Neuronal stem cell (in vitro differentiated cells): Measurements from ENCODE around the gene RIN2.
"Not testable (repeated sequence)": the region's sequence is repeated elsewhere in the genome, so short reads cannot be mapped to it uniquely, and the experiment has no call there.

Source experiments
- DNase-seq: peaks from one replicate; pipeline ENCODE4 v3.0.0-alpha.2; 2013; ENCODE audit warnings: low spot score
- H2AFZ ChIP-seq: one replicate; pipeline ENCODE4 v1.6.1; 2013; ENCODE audit warnings: mild to moderate bottlenecking, low read length, inconsistent platforms
- H2AK5ac ChIP-seq: 2 replicates; pipeline ENCODE4 v1.6.1; 2013; ENCODE audit warnings: low read depth, mild to moderate bottlenecking, inconsistent platforms, low read length, moderate library complexity, mixed read lengths
- H2BK120ac ChIP-seq: 2 replicates; pipeline ENCODE4 v1.6.1; 2013; ENCODE audit warnings: low read depth, mild to moderate bottlenecking, inconsistent platforms, low read length, moderate library complexity, mixed read lengths
- H2BK12ac ChIP-seq: one replicate; pipeline ENCODE4 v1.6.1; 2013; ENCODE audit warnings: low read length, inconsistent platforms
- H2BK15ac ChIP-seq: 2 replicates; pipeline ENCODE4 v1.6.1; 2013; ENCODE audit warnings: mild to moderate bottlenecking, low read length, inconsistent platforms, mixed read lengths
- H2BK5ac ChIP-seq: one replicate; pipeline ENCODE4 v1.6.1; 2013; ENCODE audit warnings: inconsistent platforms, mild to moderate bottlenecking, low read length, moderate library complexity
- H3K14ac ChIP-seq: one replicate; pipeline ENCODE4 v1.6.1; 2013; ENCODE audit warnings: low read length, inconsistent platforms
- H3K18ac ChIP-seq: 2 replicates; pipeline ENCODE4 v1.6.1; 2013; ENCODE audit warnings: low read length, inconsistent platforms
- H3K23ac ChIP-seq: 2 replicates; pipeline ENCODE4 v1.6.1; 2013; ENCODE audit warnings: low read depth, mild to moderate bottlenecking, mixed read lengths, low read length, inconsistent platforms; ENCODE audit not compliant: poor library complexity
- H3K27ac ChIP-seq: replicated peaks from 3 replicates; pipeline ENCODE4 v1.5.1; 2013; ENCODE audit warnings: low read length, inconsistent platforms
- H3K27me3 ChIP-seq, 3 experiments: 2 replicates each; pipeline ENCODE4 v1.6.1; 2013; ENCODE audit warnings: low read length in 3 of 3, mild to moderate bottlenecking in 2 of 3, inconsistent platforms in 1 of 3, low read depth in 1 of 3, mixed read lengths in 1 of 3, moderate library complexity in 1 of 3; ENCODE audit not compliant: control insufficient read depth in 3 of 3, insufficient read depth in 3 of 3
- H3K36me3 ChIP-seq, 2 donors: replicated peaks in 1 of 2; 2 replicates each; pipeline ENCODE4 v1.6.1; 2013; ENCODE audit warnings: low read length in 2 of 2; ENCODE audit not compliant: control insufficient read depth in 2 of 2, insufficient read depth in 2 of 2
- H3K4ac ChIP-seq: 2 replicates; pipeline ENCODE4 v1.6.1; 2013; ENCODE audit warnings: inconsistent platforms, mild to moderate bottlenecking, low read length, moderate library complexity
- H3K4me1 ChIP-seq, 2 donors: 1 replicate in 1 of 2; 2 replicates in 1 of 2; pipeline ENCODE4 v1.6.1; 2013; ENCODE audit warnings: low read length in 2 of 2, low read depth in 1 of 2; ENCODE audit not compliant: control insufficient read depth in 2 of 2, insufficient read depth in 1 of 2
- H3K4me2 ChIP-seq: one replicate; pipeline ENCODE4 v1.6.1; 2013; ENCODE audit warnings: mild to moderate bottlenecking, low read length, inconsistent platforms; ENCODE audit not compliant: insufficient read depth, poor library complexity, severe bottlenecking
- H3K4me3 ChIP-seq, 2 donors: 2 replicates each; pipeline ENCODE4 v1.5.1; 2013; ENCODE audit warnings: low read length in 2 of 2, mild to moderate bottlenecking in 2 of 2, inconsistent platforms in 1 of 2, moderate library complexity in 1 of 2
- H3K79me1 ChIP-seq: one replicate; pipeline ENCODE4 v1.6.1; 2013; ENCODE audit warnings: low read depth, mild to moderate bottlenecking, inconsistent platforms, low read length, moderate library complexity
- H3K9ac ChIP-seq: one replicate; pipeline ENCODE4 v1.6.1; 2013; ENCODE audit warnings: mild to moderate bottlenecking, low read depth, low read length, inconsistent platforms; ENCODE audit not compliant: poor library complexity
- H3K9me3 ChIP-seq, 2 donors: replicated peaks in 1 of 2; 2 replicates each; pipeline versions ENCODE3 to v1.6.1; 2013; ENCODE audit warnings: low read length in 2 of 2, mild to moderate bottlenecking in 2 of 2, inconsistent platforms in 1 of 2, low read depth in 1 of 2, mixed read lengths in 1 of 2, moderate library complexity in 1 of 2; ENCODE audit not compliant: control insufficient read depth in 2 of 2, insufficient read depth in 1 of 2
- H4K8ac ChIP-seq: one replicate; pipeline ENCODE4 v1.6.1; 2013; ENCODE audit warnings: low read depth, mild to moderate bottlenecking, inconsistent platforms, low read length, moderate library complexity
- H4K91ac ChIP-seq: one replicate; pipeline ENCODE4 v1.6.1; 2013; ENCODE audit warnings: low read length, low read depth, mild to moderate bottlenecking, inconsistent platforms; ENCODE audit not compliant: poor library complexity
- WGBS, 2 donors: extraction: QIAGEN DNeasy Blood & Tissue Kit; methylation state at CpG; one replicate each; pipeline ENCODE4 v1.1.7; 2013; ENCODE audit warnings: missing lambda C conversion rate in 2 of 2, mixed read lengths in 1 of 2; ENCODE audit not compliant: insufficient read length in 2 of 2, insufficient replicate concordance in 1 of 2; ENCODE audit errors: extremely low coverage in 2 of 2; 5-methylcytosine and 5-hydroxymethylcytosine counted together

The RIN2 gene

GRCh38 chr20:19750101-19750606 is 7.9 kb upstream of the RIN2 start:
- Histone ChIP-seq H3K79me1 (no peaks in the 10 kb centered on the region), H3K27me3 (no peaks in the 10 kb centered on the region), H3K27ac (no peak overlapping the region), H2BK15ac (no peak overlapping the region), H3K18ac (no peak overlapping the region), H3K4me1 (peaks cover 0 to 12% of the 10 kb centered on the region in 2 donors), H2AK5ac (no peak overlapping the region), H3K4ac (no peak overlapping the region), H2BK5ac (no peak overlapping the region), H4K91ac (no peak overlapping the region), H4K8ac (no peak overlapping the region), H3K4me2 (no peak overlapping the region), H3K4me3 (no peak overlapping the region), H3K9ac (no peak overlapping the region), H2BK120ac (no peak overlapping the region), H3K9me3 (peaks cover 0 to 5% of the 10 kb centered on the region in 2 donors), H3K23ac (no peak overlapping the region), H3K14ac (no peak overlapping the region), H2AFZ (no peak overlapping the region), H2BK12ac (no peak overlapping the region), H3K36me3 (no peaks in the 10 kb centered on the region)
- no peak for DNase-seq
- no CpG with 5 or more reads among the region's 4 CpGs for WGBS, 2 donors

DNA sequence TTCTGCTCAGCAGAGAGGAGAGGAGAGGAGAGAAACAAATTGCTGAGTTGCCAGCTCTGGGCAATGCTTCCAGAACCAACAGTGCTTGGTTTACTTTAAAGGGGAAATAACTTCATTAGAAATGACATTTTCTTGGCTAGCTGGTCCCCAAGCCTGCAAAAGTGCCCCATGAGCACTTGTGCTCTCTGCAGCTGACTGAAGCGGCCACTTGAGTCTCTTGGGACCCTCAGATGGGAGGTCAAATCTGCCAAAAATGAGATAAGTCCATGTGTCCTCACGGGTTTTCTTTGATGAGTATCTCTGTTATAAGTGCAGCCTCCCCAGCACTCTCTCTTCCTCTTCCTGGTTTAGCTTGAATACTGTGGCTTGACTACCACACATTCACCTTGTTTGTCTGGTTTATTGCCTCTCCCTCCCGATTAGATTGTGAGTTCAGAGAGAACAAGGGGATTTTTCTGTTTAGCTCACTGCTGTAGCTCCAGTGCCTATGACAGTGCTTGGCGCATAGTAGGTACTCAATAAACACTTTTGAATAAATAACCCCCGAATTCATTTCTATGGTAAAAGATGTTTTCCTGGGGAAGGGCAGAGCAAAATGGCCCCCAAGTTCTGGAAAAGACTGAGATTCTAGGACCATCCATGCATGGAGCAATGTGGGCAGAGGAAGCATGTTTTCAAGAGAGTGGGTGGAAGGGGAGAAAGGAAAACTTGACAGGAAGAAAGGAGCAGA is 7.0 kb upstream of the RIN2 start:
- Histone ChIP-seq H3K23ac (no peak overlapping the region), H3K27me3 (no peaks in the 10 kb centered on the region), H3K4me2 (no peak overlapping the region), H3K9me3 (no peaks in the 10 kb centered on the region), H2BK5ac (no peak overlapping the region), H2BK12ac (no peak overlapping the region), H3K4me3 (no peak overlapping the region), H3K14ac (no peak overlapping the region), H2BK120ac (no peak overlapping the region), H3K9ac (no peak overlapping the region), H3K36me3 (no peaks in the 10 kb centered on the region), H3K18ac (no peak overlapping the region), H3K79me1 (no peaks in the 10 kb centered on the region), H4K8ac (no peak overlapping the region), H2AFZ (no peak overlapping the region), H3K4me1 (peaks cover 0 to 12% of the 10 kb centered on the region in 2 donors), H2BK15ac (no peak overlapping the region), H2AK5ac (no peak overlapping the region), H3K27ac (no peak overlapping the region), H4K91ac (no peak overlapping the region), H3K4ac (no peak overlapping the region)
- no CpG with 5 or more reads among the region's 5 CpGs for WGBS, 2 donors
- DNase-seq = no peak

DNA sequence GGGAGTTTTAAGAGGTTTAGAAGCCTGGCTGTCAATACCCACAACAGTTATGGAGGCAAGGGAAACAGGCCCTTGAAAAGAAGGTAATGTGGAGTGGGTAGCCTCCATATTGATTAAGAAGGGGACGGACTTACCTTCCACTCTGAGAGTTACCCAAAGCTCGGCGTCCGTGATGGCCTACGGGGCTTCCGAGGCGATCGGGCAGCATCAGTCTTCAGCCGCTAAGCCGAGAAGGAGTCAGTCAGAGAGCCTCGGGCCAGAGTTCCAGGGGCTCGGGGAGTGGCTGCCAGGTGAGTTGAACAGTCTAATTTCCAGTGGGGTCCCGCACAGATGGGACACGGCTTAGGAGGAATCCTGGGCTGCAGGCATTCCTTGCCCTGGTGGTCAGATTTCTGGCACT is 3.9 kb upstream of the RIN2 start:
- no CpG with 5 or more reads among the region's 14 CpGs for WGBS, 2 donors
- not testable (repeated sequence) for H3K18ac ChIP-seq, H2AFZ ChIP-seq, H4K8ac ChIP-seq, H3K23ac ChIP-seq, H3K4me2 ChIP-seq, H2BK15ac ChIP-seq, H2BK12ac ChIP-seq, H4K91ac ChIP-seq, H3K79me1 ChIP-seq, H3K4ac ChIP-seq, H3K36me3 ChIP-seq, H3K14ac ChIP-seq, H2AK5ac ChIP-seq, H3K9me3 ChIP-seq, H3K27me3 ChIP-seq, H3K4me3 ChIP-seq, H2BK5ac ChIP-seq, H3K27ac ChIP-seq, DNase-seq, H2BK120ac ChIP-seq, H3K9ac ChIP-seq
- peaks cover 4 to 18% of the 10 kb centered on the region in 2 donors for H3K4me1 ChIP-seq

GRCh38 chr20:19756761-19757486 is 1.1 kb upstream of the RIN2 start:
- Histone ChIP-seq H3K4me1 (peaks cover 4 to 15% of the 10 kb centered on the region in 2 donors), H2BK5ac (peak overlapping the region; percentile 40), H4K8ac (no peak overlapping the region), H3K18ac (peak overlapping the region; percentile 81), H2BK12ac (no peak overlapping the region), H3K27me3 (no peaks in the 10 kb centered on the region), H2AK5ac (peak overlapping the region; percentile 86), H3K23ac (peak overlapping the region; percentile 73), H3K4me3 (peak overlapping the region; percentile 84 to 87), H2BK15ac (peak overlapping the region; percentile 93), H3K9me3 (no peaks in the 10 kb centered on the region), H2BK120ac (no peak overlapping the region), H3K36me3 (no peaks in the 10 kb centered on the region), H2AFZ (peak overlapping the region; percentile 96), H3K79me1 (no peaks in the 10 kb centered on the region), H3K27ac (peak overlapping the region; percentile 68), H4K91ac (no peak overlapping the region), H3K14ac (no peak overlapping the region), H3K9ac (peak overlapping the region; percentile 64), H3K4me2 (peak overlapping the region; percentile 90), H3K4ac (no peak overlapping the region)
- DNase-seq = no peak
- no CpG with 5 or more reads among the region's 22 CpGs for WGBS, 2 donors
